Skeletal muscle tissue (tissue), 4 donors: ENCODE data around the gene MYLK2. TPM values are rescaled to one million over a fixed set of nuclear protein-coding genes. Genes with fewer than 3 reads are reported as not detected.
A peak's percentile ranks its signal among the peaks of the same experiment; 100 is the strongest.

Experiments used
- H3K27ac ChIP-seq: one replicate; pipeline ENCODE4 v1.7.0; 2013; ENCODE audit warnings: mild to moderate bottlenecking, low read depth, low read length, inconsistent platforms
- H3K27me3 ChIP-seq, 3 donors: one replicate each; pipeline ENCODE4 v1.7.0; 2013; ENCODE audit warnings: low read length in 3 of 3; ENCODE audit not compliant: control insufficient read depth in 3 of 3, insufficient read depth in 3 of 3
- H3K36me3 ChIP-seq, 3 donors: one replicate each; pipeline ENCODE4 v1.7.0; 2013; ENCODE audit warnings: low read length in 3 of 3; ENCODE audit not compliant: control insufficient read depth in 3 of 3, insufficient read depth in 3 of 3
- H3K4me1 ChIP-seq, 3 donors: one replicate each; pipeline ENCODE4 v1.7.0; 2013; ENCODE audit warnings: low read length in 3 of 3, mild to moderate bottlenecking in 3 of 3; ENCODE audit not compliant: control insufficient read depth in 3 of 3, insufficient read depth in 3 of 3
- H3K4me3 ChIP-seq, 3 donors: one replicate each; pipeline ENCODE4 v1.7.0; 2013; ENCODE audit warnings: low read length in 3 of 3
- H3K9ac ChIP-seq, 3 donors: one replicate each; pipeline ENCODE4 v1.7.0; 2013; ENCODE audit warnings: low read length in 3 of 3, mild to moderate bottlenecking in 3 of 3, moderate library complexity in 2 of 3, low read depth in 1 of 3
- H3K9me3 ChIP-seq, 3 donors: one replicate each; pipeline ENCODE4 v1.7.0; 2013; ENCODE audit warnings: low read length in 3 of 3; ENCODE audit not compliant: control insufficient read depth in 3 of 3
- total RNA-seq: library from RNA; depleted of rRNA; stranded (reverse); fragments of >200 nt; gene quantifications from one replicate; pipeline ENCODE4 v1.2.3, GENCODE V29; 2014
- donor health status: Osteomylitis.

The MYLK2 gene
- total RNA-seq: 21.9 TPM

- Histone ChIP-seq H3K4me1 (peaks cover 55 to 85% (median 58%) of the 10 kb centered on the region in 3 donors), H3K9ac (peak within 1 kb of the TSS; percentile 92 to 97 (median 95)), H3K27me3 (no peaks in the 10 kb centered on the region), H3K36me3 (peaks cover 9 to 27% (median 13%) of the 10 kb centered on the region in 3 donors), H3K9me3 (no peaks in the 10 kb centered on the region), H3K27ac (peak within 1 kb of the TSS; percentile 78), H3K4me3 (peak within 1 kb of the TSS; percentile 89 to 92 (median 92))
Observed at GRCh38 chr20:31819083-31819784, at the start of gene MYLK2. Gene MYLK2 (plus strand): TSS chr20:31819356. CDS start chr20:31819581, 225 bp downstream.

DNA sequence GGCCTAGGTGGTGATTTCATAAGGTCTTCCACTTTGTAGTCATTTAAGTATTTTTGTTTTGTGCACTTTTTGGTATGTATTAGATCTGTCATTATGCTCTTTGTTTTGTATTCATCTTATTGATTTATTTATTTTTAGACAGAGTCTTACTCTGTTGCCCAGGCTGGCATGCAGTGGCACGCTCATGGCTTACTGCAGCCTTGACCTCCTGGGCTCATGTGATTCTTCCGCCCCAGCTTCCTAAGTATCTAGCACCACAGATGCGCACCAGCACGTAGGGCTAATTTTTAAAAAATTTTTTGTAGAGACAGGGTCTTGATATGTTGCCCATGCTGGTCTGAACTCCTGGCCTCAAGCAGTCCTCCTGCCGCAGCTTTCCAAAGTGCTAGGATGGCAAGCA lies 49.5 kb upstream of the MYLK2 start:
- Histone ChIP-seq H3K27ac (no peak overlapping the region), H3K4me3 (no peak overlapping the region), H3K9ac (no peak overlapping the region), H3K27me3 (no peaks in the 10 kb centered on the region), H3K9me3 (no peaks in the 10 kb centered on the region), H3K36me3 (no peaks in the 10 kb centered on the region), H3K4me1 (no peaks in the 10 kb centered on the region)

DNA sequence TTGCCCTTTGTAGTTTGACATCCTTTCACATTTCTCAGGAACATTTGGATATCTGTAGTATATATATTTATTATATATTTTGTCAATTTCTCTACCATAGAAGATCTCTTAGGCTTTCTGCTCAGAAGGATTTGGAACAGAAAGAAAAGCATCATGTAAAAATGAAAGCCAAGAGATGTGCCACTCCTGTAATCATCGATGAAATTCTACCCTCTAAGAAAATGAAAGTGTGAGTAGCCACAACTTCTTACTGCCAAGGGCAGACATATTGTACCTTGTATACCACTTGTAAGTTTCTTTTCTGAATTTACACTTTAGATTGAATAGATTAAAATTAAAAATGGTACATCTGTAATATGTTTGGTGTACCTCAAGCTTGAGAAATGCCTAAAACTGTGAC lies 48.9 kb upstream of the MYLK2 start:
- H3K4me3 ChIP-seq: peak overlapping the region in 1 of 3 donors; percentile 27
- no peak overlapping the region for H3K9ac ChIP-seq
- no peaks in the 10 kb centered on the region for H3K36me3 ChIP-seq
- H3K4me1 ChIP-seq: no peaks in the 10 kb centered on the region
- no peaks in the 10 kb centered on the region for H3K9me3 ChIP-seq
- H3K27me3 ChIP-seq: no peaks in the 10 kb centered on the region
- no peak overlapping the region for H3K27ac ChIP-seq

DNA sequence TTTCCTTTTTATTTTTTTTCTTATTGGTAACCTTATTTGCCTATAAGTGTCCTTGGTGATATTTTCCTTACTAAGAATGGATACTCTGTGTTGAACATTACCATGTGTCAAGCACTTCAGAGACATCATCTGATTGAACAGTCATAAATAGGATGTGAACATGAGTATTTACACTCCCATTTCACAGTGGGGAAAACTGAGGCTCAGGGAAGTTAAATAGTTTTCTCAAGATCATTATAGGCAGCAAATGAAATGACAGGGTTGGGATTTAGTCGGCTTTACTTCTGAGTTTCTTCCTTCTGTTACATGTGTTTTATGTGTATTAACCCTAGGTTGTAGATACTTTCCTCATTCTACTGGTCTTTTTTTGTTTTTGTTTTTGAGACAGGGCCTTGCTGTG lies 44.7 kb upstream of the MYLK2 start:
- H3K36me3 ChIP-seq: no peaks in the 10 kb centered on the region
- no peak overlapping the region for H3K4me3 ChIP-seq
- H3K9me3 ChIP-seq: no peaks in the 10 kb centered on the region
- H3K27me3 ChIP-seq: no peaks in the 10 kb centered on the region
- H3K9ac ChIP-seq: no peak overlapping the region
- H3K4me1 ChIP-seq: no peaks in the 10 kb centered on the region
- H3K27ac ChIP-seq: no peak overlapping the region

GRCh38 chr20:31780839-31781238 lies 38.3 kb upstream of the MYLK2 start:
- H3K27ac ChIP-seq: no peak overlapping the region
- H3K4me1 ChIP-seq: peaks cover 0 to 2% (median 0%) of the 10 kb centered on the region in 3 donors
- H3K36me3 ChIP-seq: no peaks in the 10 kb centered on the region
- H3K9ac ChIP-seq: no peak overlapping the region
- H3K9me3 ChIP-seq: no peaks in the 10 kb centered on the region
- H3K4me3 ChIP-seq: no peak overlapping the region
- no peaks in the 10 kb centered on the region for H3K27me3 ChIP-seq

DNA sequence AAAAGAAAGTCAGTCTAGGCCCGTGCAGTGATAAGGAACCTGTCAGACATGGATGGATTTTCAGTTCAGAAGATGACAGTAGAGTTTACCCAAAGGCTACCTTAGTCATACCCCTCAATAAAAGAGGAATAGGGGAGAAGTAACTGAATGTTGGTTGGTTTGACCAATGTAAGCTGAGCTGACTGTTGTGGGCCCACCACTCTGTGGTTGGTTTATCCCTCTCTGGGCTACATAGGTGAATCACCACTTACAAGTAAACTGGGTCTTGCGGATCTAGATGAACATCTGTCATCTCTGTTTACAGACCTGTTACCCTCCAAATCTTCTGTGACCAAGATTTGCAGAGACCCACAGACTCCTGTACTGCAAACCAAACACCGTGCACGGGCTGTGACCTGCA lies 37.2 kb upstream of the MYLK2 start:
- no peaks in the 10 kb centered on the region for H3K9me3 ChIP-seq
- no peaks in the 10 kb centered on the region for H3K36me3 ChIP-seq
- peaks cover 0 to 2% (median 0%) of the 10 kb centered on the region in 3 donors for H3K4me1 ChIP-seq
- H3K27ac ChIP-seq: no peak overlapping the region
- no peaks in the 10 kb centered on the region for H3K27me3 ChIP-seq
- H3K9ac ChIP-seq: no peak overlapping the region
- H3K4me3 ChIP-seq: no peak overlapping the region

DNA sequence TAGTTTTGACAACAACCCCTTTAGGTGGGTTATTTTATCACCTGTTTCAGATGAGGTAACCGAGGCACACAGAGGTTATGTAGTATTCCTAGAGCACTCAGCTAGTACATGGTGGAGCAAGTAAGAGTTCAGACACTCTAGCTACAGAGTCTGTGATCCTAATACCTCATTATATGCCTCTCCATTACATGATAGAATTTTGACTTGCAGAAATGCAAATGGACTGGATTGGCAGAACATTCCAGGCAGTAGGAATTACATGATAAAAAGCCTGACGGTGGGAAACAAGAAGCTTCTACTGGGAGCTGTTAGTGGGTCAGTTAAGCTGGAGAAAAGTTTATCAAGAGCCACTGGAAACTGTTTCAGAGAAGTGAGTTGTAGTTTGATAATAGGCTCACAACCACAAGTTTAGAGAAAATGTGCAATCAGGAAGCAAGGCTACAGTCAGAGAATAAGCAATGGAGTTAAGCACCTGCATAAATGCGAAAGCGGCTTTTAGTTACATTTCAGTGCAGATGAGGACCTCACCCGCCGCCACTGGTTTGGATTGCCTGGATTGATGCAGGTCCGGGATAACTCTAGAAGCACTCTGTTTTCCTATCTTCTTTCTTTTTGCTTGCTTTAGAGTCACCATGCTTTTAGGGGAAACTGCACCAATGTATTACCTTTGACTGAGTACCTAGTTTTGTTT lies 34.7 kb upstream of the MYLK2 start:
- H3K9ac ChIP-seq: no peak overlapping the region
- no peaks in the 10 kb centered on the region for H3K27me3 ChIP-seq
- peaks cover 5 to 7% (median 5%) of the 10 kb centered on the region in 3 donors for H3K4me1 ChIP-seq
- H3K27ac ChIP-seq: no peak overlapping the region
- no peaks in the 10 kb centered on the region for H3K9me3 ChIP-seq
- H3K36me3 ChIP-seq: no peaks in the 10 kb centered on the region
- no peak overlapping the region for H3K4me3 ChIP-seq

GRCh38 chr20:31785089-31785488 lies 34.1 kb upstream of the MYLK2 start:
- H3K36me3 ChIP-seq: no peaks in the 10 kb centered on the region
- H3K27me3 ChIP-seq: no peaks in the 10 kb centered on the region
- no peak overlapping the region for H3K4me3 ChIP-seq
- H3K4me1 ChIP-seq: peaks cover 5 to 7% (median 5%) of the 10 kb centered on the region in 3 donors
- no peaks in the 10 kb centered on the region for H3K9me3 ChIP-seq
- H3K27ac ChIP-seq: no peak overlapping the region
- H3K9ac ChIP-seq: no peak overlapping the region

DNA sequence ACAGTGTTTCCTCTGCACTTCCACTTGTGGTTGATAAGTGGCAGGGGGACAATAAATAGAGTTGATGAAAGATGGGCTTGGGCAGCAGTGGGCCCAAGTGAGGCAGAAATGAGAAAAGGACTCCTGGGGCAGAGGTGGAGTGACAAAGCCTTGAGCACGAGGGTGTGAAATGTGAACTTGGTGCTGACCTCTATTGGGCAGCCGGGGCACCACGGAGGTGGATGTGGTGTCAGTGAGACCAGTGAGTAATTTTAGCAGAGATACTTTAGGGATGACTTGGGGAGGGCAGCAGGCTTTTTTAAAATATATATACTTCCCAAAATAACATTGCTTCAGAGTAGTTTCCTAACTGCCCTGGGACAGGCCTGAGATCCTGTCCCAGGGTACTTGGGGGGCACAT lies 30.6 kb upstream of the MYLK2 start:
- Histone ChIP-seq H3K36me3 (no peaks in the 10 kb centered on the region), H3K9ac (no peak overlapping the region), H3K27ac (no peak overlapping the region), H3K4me1 (peaks cover 3 to 7% (median 5%) of the 10 kb centered on the region in 3 donors), H3K27me3 (no peaks in the 10 kb centered on the region), H3K9me3 (no peaks in the 10 kb centered on the region), H3K4me3 (no peak overlapping the region)

DNA sequence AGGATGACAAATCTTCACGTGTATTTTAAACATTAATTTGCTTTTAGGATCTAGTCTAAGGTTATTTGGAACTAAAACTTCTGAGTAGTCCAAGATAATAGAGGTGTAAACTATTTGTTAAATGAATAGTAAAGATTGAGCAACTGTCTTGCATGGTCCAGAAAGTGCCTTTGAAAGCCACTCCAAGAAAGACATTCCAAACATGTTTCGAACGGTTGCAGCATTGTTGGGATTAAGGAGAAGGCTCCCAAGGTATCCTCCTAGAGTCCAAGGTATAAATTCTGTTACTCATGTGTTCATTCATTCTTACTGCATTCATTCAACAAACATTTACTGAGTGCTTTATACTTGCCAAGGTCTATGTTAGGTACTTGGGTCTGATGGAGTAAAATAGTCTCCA lies 28.8 kb upstream of the MYLK2 start:
- Histone ChIP-seq H3K27ac (no peak overlapping the region), H3K27me3 (no peaks in the 10 kb centered on the region), H3K9me3 (no peaks in the 10 kb centered on the region), H3K4me1 (peaks cover 3 to 7% (median 5%) of the 10 kb centered on the region in 3 donors), H3K36me3 (no peaks in the 10 kb centered on the region), H3K4me3 (no peak overlapping the region), H3K9ac (no peak overlapping the region)
